ENCODE measurements around the gene HSD17B4.
"Not testable (repeated sequence)": the region's sequence is repeated elsewhere in the genome, so short reads cannot be mapped to it uniquely, and the experiment has no call there.

The HSD17B4 gene

DNA sequence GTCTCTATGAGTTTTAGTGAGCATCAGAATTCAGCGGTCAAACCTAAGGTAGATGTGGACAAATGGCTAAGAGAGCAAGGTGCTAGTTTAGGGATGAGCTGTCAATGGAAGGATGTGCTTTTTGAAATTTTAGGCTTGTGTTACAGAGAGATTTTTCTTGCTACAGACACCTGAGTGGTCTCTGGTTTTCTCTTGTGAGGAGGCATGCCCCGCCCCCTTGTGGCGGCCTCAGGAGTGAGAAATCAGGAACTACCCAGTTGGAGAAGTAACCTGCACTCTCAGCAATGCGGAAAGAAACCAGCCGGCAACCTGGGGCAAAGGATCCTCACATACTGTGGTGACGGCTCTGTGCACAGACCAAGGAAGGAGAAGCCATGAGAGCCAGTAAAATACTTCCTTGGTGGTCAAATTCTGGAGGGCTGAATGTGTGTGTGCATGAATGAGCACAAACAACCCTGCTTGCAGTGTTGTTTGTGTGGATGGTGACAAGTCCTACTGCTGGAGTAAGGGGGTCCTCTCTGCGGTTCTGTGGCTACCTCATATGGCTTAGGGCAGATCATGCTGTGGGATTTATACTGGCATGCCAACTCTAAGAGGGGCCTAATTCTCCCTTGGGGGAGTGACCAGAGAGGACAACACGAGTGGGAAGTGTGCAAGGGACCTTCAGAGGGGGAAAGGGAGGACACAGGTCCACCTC is 16.7 kb upstream of the HSD17B4 start:
- peak; percentile 42 for DNase-seq

DNA sequence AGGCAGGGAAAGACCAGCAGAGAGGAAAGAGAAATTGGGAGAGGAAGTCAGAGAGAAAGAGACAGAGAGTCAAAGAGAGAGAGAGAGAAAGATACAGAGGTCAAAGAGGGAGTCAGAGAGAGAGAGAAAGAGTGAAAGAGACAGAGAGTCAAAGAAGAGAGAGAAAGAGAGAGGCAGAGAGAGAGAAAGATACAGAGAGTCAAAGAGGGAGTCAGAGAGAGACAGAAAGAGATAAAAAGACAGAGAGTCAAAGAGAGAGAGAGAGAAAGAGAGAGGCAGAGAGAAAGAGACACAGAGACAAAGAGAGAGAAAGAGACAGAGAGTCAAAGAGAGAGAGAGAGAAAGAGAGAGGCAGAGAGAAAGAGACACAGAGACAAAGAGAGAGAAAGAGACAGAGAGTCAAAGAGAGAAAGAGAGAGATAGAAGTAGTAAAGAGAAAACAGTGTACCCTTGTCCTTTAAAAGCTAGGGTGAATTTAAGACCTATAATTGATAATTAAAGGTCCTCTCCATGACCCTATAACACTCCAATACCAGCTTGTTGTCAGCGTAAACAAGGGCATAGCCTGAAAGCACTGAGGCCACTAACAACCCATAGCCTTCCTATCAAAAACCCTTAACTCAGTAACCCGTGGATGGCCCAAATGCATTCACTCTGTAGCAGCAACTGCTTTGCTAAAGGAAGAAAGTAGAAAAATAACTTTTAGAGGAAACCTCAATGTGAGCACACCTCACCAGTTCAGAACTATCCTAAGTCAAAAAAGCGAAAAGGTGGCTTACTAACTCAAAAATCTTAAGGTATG is 14.3 kb upstream of the HSD17B4 start:
- not testable (repeated sequence) for DNase-seq

DNA sequence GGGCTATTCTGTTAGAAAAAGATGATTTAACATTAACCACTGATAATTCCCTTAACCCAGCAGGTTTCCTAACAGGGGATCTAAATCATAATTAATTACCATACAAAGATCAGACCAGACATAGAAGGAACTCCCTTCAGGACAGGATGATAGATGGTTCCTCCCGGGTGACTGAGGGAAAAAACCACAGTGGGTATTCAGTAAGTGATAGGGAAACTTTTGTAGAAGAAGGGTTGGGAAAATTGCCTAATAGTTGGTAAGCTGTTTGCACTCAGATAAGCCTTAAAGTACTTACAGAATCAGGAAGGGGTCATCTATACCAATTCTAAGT is 13.7 kb upstream of the HSD17B4 start:
- not testable (repeated sequence) for DNase-seq

DNA sequence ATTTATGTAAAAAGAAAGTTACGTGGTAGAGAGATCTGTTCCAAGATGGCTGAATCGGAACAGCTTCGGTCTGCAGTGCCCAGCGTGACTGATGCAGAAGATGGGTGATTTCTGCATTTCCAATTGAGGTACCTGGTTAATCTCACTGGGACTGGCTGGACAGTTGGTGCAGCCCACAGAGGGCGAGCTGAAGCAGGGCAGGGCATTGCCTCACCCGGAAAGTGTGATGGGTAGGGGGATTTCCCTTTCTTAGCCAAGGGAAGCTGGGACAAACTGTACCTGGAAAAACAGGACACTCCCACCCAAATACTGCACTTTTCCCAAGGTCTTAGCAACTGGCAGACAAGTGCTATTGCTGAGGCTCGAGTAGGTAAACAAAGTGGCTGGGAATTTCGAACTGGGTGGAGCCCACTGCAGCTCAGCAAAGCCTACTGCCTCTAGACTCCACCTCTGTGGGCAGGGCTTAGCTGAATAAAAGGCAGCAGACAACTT is 13.1 kb upstream of the HSD17B4 start:
- peak; percentile 31 for DNase-seq

DNA sequence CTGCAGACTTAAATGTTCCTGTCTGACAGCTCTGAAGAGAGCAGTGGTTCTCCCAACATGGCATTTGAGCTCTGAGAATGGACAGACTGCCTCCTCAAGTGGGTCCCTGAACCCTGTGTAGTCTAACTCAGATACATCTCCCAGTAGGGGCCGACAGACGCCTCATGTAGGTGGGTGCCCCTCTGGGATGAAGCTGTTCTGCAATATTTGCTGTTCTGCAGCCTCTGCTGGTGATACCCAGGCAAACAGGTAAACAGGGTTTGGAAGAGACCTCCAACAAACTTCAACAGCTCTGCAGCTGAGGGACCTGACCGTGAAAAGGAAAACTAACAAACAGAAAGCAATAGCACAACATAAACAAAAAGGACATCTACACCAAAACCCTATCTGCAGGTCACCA is 12.7 kb upstream of the HSD17B4 start:
- not testable (repeated sequence) for DNase-seq

DNA sequence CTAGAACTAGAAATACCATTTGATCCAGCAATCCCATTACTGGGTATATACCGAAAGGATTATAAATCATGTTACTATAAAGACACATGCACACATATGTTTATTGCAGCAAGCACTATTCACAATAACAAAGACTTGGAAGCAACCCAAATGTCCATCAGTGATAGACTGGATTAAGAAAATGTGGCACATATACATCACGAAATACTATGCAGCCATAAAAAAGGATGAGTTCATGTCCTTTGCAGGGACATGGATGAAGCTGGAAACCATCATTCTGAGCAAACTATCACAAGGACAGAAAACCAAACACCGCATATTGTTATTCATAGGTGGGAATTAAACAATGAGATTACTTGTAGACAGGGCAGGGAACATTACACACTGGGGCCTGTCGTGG is 7.7 kb upstream of the HSD17B4 start:
- not testable (repeated sequence) for DNase-seq

DNA sequence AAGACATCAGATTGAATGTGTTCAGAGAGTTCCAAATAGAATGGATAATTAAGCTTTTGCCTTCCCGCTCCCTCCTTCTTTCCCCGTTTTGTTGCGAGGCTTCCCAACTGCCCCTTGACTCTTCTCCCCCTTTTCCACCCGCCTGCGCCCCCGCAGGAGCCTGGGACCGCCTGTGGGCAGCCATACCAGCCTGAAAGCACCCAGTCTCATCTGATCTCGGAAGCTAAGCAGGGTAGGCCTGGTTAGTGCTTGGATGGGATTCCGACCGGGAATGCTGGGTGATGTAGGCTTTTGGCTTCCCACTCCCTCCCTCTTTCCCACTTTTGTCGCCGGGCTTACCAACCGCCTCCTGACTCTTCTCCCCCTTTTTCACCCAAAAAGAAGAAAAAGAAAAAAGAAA is 6.8 kb upstream of the HSD17B4 start:
- no peak for DNase-seq

DNA sequence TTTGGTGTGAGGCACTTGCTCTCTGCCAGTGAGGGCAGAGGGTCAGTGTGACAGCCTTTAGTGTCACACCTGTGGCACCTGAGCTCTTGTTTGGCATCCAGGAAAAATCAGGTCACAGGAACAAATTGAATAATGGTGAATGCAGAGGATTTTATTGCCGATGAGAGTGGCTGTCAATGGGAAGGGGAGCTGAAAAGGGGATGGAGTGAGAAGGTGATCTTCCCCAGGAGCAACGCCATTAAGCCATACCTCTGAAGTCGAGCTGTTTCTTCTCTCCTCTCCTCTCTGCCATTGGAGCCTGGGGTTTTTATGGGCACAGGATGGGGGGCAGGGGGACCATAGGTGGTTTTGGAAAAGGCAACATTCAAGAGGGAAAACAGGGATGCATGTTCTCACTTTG is 2.4 kb upstream of the HSD17B4 start:
- DNase-seq: no peak

DNA sequence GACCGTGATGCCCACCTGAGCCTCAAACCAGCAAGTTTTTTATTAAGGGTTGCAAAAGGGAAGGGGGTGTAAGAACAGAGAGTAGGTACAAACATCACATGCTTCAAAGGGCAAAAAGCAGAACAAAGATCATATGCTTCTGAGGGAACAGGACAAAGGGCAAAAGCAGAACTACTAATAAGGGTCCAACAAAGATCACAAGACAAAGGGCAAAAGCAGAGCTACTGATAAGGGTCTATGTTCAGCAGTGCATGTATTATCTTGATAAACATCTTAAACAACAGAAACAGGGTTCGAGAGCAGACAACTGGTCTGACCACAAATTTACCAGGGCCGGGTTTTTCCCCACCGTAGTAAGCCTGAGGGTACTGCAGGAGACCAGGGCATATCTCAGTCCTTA is 1.7 kb upstream of the HSD17B4 start:
- not testable (repeated sequence) for DNase-seq

DNA sequence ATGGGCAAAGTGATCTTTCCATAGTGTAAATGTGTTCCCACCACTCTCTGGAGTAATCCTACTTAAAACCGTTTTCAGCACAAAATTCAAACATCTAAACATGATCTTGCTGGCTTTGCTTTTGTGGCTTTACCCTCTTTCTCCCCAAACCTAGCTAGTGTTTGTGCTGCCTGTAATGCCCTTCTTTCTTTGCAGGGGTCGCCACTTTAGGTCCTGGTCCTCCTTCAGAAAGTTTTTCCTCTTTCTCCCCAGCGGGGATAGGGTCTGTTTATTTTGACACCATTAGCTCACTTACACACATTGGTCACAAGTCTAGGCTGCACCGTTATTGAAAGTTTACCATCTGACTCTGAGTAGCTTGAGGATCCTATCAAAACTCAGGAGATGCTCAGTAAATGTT is 736 bp upstream of the HSD17B4 start:
- DNase-seq: no peak

DNA sequence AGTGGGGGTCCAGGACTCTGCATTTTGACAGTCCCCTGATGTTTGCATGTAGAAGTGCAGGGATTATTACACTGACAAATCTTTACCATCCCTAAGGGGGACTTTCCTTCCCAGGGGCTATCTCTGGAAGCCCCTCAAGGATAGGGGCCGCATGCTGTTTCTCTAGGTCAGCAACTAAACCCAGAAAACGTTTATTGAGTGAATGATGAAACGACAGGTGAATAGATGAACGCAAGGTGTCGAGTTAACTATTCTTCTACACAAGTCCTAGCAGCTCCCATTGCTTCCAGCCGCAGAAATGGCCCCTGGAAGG is 281 bp upstream of the HSD17B4 start:
- DNase-seq: no peak

DNA sequence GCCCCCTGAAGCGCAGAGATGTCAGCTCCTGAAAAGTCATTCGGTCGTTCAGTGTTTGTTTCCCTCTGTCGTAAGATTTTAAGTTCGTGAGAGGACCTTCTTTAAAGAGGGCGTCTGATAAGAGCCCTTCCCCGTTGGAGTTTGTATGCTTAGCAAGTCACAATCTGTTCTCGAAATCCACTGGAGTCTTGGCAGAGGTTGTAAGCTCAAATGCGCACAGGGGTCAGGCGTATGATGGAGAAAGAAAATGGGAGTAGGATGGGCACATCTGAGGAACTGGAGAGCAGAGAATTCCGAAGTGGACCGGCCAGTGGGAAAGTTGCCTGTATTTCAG is 710 bp downstream of the HSD17B4 start:
- DNase-seq: peak; percentile 28

DNA sequence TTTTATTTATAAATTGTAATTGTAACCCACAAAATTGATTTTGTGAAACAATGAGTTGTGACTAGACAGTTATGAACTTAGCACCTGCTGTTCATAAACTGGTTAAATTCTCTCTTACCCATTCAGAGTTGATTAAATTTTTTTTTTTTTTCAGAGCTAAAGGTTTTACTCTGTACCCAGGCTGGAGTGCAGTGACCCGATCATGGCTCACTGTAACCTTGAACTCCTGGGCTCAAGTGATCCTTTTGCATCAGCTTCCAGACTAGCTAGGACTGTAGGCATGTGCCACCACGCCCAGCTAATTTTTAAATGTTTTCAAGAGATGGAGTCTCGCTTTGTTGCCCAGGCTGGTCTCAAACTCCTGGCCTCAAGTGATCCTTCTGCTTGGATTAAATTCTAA is 1.9 kb downstream of the HSD17B4 start:
- DNase-seq: no peak

DNA sequence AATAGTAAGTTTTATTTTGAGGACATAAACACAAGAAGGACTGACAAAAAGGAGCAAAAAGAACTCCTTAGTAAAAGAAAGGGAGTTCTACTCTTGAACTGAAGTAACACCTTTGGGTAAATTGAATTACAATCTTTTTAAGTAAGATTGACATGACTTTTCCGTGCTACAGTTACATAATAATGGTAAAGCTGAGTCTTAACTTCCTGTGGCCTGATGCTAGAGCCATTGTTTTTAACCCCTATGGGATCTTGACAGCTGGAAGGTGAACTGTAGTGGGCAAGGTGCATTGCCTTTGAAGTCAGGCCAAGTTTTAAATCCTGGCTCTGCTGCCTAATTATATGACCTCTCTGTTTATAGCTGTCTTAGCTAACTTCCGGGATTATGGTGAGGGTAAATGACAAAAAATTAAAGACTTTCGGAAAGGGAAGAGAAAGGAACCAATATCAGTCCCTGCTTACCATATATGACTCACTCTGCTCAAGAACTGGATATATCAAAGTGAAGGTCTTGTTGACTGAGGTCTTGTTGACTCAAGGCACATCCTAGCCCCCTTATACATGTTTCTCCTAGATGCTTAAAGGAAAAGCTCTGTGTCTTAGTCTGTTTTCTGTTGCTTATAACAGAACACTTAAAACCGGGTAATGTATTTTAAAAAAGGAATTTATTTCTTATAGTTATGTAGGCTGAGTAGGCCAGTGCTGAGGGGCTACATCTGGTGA is 6.8 kb downstream of the HSD17B4 start:
- DNase-seq: no peak

DNA sequence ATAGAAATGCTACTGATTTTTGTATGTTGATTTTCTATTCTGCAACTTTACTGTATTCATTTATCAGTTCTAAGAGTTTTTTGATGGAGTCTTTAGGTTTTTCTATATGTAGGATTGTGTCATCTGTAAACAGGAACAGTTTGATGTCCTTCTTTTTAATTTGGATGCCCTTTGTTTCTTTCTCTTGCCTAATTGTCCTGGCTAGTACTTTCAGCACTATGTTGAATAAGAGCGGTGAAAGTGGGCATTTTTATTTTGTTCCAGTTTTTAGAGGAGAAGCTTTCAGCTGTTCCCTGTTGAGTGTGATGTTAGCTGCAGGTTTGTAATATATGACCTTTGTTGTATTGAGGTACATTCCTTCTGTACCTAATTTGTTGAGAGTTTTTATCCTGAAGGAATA is 13.3 kb downstream of the HSD17B4 start:
- no peak for DNase-seq

DNA sequence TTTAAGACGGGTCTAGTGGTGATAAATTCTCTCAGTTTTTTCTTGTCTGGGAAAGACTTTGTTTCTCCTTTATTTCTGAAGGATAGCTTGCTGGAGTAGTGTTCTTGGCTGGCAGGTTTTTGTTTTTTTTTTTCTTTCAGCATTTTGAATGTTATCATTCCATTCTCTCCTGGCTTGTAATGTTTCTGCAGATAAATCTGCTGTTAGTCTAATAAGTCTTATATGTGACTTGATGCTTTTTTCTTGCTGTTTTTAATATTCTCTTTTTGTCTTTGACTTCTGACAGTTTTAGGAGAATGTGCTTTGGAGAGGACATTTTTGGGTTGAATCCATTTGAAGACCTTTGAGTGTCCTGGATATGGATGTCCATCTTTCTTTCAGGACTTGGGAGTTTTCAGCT is 16.0 kb downstream of the HSD17B4 start:
- no peak for DNase-seq

DNA sequence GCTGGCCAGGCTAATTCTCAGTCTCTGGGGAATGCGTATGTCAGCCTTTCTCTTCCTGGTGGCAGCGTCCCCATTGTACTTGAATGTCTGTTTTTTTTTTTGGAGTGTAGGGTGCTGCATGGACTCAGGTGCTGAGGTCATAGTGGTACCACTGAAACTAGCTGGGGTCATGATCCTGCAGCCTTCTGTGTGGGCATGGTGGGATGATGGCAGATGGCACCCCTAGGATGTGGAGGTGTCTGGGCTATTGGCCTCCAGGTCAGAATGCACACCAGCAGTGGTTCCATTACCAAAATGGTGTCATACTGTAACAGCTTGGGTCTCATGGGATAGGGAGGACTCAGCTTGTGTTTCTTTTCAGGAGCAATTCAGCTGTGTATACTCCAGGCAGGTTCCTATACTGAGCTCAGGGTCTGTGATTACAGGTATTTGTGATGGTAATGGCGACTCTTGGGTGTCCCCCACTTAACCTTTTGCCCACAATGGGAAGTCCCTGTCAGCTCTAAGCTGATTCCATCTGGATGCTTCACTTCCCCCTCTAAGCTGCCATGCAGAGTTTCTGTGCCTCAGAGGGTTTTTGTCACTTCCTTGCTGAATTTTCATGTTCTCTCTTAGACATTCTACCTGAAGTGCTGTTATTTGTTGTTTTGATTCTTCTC is 17.9 kb downstream of the HSD17B4 start:
- no peak for DNase-seq

DNA sequence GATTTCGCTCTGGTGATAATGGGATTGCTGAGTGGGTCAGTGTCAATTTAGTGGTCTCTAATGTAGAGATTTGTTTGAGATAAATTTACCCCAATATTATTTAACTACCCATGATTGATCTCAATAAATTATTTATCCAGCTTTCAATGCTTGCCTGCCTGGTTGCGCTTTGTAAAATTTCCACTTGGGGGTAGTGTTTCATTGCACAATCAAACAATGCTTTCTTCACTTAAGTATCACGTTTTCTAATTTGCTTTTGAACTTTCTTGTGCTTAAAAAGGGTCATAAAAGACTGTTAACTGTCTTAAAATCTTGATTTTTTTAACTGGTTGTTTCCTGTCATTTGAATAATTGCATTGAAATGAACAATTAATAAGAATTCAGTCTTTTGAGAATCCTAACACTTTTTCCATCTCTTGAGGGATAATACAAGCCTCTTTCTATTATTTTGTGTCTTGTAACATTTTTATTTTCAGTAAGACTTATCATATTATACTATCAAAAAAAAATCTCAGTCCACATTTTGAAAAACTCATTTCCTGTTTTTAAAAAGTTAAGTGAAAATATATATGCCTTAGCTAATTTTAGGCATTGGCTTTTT is 18.7 kb downstream of the HSD17B4 start:
- DNase-seq: peak; percentile 14

DNA sequence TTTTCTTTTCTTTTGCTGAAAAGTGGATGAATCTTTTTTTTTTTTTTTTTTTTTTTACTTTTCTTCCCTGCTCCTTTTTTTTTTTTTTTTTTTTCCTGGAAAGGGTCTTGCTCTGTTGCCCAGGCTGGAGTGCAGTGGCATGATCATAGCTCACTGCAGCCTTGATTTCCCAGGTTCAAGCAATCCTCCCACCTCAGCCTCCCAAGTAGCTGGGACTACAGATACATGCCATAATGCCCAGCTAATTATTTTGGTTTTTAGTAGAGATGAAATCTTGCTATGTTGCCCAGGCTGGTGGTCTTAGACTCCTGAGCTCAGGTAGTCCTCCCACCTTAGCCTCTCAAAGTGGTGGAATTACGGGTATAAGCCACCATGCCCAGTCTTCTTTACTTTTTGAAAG is 20.9 kb downstream of the HSD17B4 start:
- no peak for DNase-seq

DNA sequence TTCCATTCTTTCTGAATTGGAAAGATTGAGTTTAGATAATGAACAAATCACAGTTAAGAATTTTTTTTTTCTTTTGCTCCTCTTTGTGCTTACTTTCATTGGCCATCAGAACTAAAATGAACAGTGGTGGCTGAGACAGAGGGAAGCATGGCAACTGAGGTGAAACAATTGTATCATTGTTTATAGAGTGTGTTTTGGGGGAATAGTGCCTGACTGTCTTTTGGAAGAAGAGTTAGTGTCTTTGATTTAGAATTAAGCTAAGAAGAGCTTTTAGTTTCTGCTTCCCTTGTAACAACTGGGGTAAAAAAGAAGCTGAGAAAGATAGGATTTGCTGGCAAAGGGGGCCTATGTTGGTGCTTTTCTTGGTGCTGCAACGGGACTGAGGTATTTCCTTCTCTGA is 24.0 kb downstream of the HSD17B4 start:
- no peak for DNase-seq

DNA sequence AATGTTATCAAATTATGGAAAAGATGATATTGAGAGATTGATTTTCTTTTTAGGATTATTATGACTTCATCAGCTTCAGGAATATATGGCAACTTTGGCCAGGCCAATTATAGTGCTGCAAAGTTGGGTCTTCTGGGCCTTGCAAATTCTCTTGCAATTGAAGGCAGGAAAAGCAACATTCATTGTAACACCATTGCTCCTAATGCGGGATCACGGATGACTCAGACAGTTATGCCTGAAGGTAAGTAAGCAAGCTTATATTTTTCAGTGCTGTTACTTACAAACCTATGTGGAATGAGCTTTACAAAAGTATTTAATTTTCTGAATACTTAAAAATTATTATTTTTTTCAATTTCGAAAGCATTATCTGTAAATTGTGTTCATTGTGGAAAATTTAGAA is 26.5 kb downstream of the HSD17B4 start:
- DNase-seq: no peak

DNA sequence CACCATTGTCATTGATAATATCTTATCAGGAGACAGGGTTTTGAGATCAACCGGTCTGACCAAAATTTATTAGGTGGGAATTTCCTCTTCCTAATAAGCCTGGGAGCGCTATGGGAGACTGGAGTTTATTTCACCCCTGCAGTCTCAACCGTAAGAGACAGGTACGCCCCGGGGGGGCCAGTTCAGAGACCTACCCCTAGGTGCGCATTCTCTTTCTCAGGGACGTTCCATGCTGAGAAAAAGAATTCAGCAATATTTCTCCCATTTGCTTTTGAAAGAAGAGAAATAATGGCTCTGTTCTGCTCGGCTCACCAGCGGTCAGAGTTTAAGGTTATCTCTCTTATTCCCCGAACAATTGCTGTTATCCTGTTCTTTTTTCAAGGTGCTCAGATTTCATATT is 28.3 kb downstream of the HSD17B4 start:
- DNase-seq: not testable (repeated sequence)

DNA sequence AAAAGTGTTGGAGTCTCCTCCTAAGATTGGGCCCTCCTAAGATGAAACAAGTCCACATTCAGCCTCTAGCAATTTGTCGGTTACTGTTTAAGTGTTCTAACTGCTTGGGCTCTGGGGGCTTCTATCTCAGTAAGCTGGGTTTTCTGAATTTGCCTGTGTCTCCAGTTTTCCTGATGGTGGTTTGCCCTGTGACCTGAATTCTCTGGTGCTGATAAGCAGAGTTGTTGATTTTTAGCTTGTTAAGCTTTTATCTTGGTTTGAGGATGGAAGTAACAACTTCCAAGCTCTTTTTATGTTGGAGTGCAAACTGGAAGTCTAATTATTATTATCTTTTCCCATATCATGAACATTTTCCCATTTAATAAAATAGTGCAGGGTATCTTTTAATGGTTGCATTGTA is 30.9 kb downstream of the HSD17B4 start:
- DNase-seq: no peak

Data from NCI-H748 treated with DMSO at 0.1 percent for 48 hours (cell line).